HepG2 (cell line): ENCODE data around the gene RASSF10. TPM values are rescaled to one million over a fixed set of nuclear protein-coding genes. Genes with fewer than 3 reads are reported as not detected.

Experiments
- FOSL2 ChIP-seq: sonication (generic); formaldehyde crosslinking; IDR thresholded peaks from 2 replicates; pipeline ENCODE4 v1.4.0; 2020; ENCODE audit warnings: missing genetic modification reagents
- GATAD2A ChIP-seq: IDR thresholded peaks from 2 replicates; pipeline ENCODE4 v1.6.1; 2016
- HHEX ChIP-seq: IDR thresholded peaks from 2 replicates; pipeline ENCODE4 v1.6.1; 2016; ENCODE audit warnings: control low read depth
- IRF1 ChIP-seq: sonication (generic); formaldehyde crosslinking; IDR thresholded peaks from 2 replicates; pipeline ENCODE4 v1.4.0; 2020; ENCODE audit warnings: low read depth, mild to moderate bottlenecking, missing genetic modification reagents
- KLF9 ChIP-seq: IDR thresholded peaks from 2 replicates; pipeline ENCODE4 v1.6.1; 2016; ENCODE audit warnings: low read depth
- MNT ChIP-seq: fragments of 450-650 bp; IDR thresholded peaks from 2 replicates; pipeline ENCODE4 v1.6.1; 2016
- NCOA2 ChIP-seq: sonication (generic); formaldehyde crosslinking; IDR thresholded peaks from 2 replicates; pipeline ENCODE4 v1.8.0; 2022; ENCODE audit warnings: inconsistent platforms
- PPARG ChIP-seq: conservative IDR thresholded peaks from 2 replicates; pipeline ENCODE4 v1.6.1; 2016; ENCODE audit warnings: missing biosample characterization, missing genetic modification reagents
- SP5 ChIP-seq: IDR thresholded peaks from 2 replicates; pipeline ENCODE4 v1.6.1; 2016; ENCODE audit warnings: low read depth, borderline replicate concordance
- TBL1XR1 ChIP-seq: fragments of 150-350 bp; IDR thresholded peaks from 2 replicates; pipeline ENCODE4 v1.6.1; 2014; ENCODE audit warnings: borderline replicate concordance, low read length; ENCODE audit not compliant: partially characterized antibody
- THAP7 ChIP-seq: sonication (generic); formaldehyde crosslinking; IDR thresholded peaks from 2 replicates; pipeline ENCODE4 v1.8.1; 2023; ENCODE audit warnings: mild to moderate bottlenecking, missing genetic modification reagents
- ZBTB25 ChIP-seq: IDR thresholded peaks from 2 replicates; pipeline ENCODE4 v1.6.1; 2018; ENCODE audit warnings: missing genetic modification reagents
- ZBTB38 ChIP-seq: sonication (generic); formaldehyde crosslinking; IDR thresholded peaks from 2 replicates; pipeline ENCODE4 v1.5.1; 2020; ENCODE audit warnings: mild to moderate bottlenecking, missing genetic modification reagents
- ZGPAT ChIP-seq: IDR thresholded peaks from 2 replicates; pipeline ENCODE4 v1.6.1; 2016; ENCODE audit warnings: mild to moderate bottlenecking
- ZNF224 ChIP-seq: sonication (generic); formaldehyde crosslinking; IDR thresholded peaks from 2 replicates; pipeline ENCODE4 v1.5.0; 2020; ENCODE audit warnings: mild to moderate bottlenecking, missing genetic modification reagents
- ZNF264 ChIP-seq: sonication (generic); formaldehyde crosslinking; IDR thresholded peaks from 2 replicates; pipeline ENCODE4 v1.4.0; 2020; ENCODE audit warnings: missing genetic modification reagents
- ZNF614 ChIP-seq: IDR thresholded peaks from 2 replicates; pipeline ENCODE4 v1.6.1; 2018; ENCODE audit warnings: missing biosample characterization, missing genetic modification reagents, inconsistent platforms, borderline replicate concordance
- ZNF691 ChIP-seq: sonication (generic); formaldehyde crosslinking; IDR thresholded peaks from 2 replicates; pipeline ENCODE4 v1.4.0; 2020; ENCODE audit warnings: missing genetic modification reagents, low read depth, mild to moderate bottlenecking, borderline replicate concordance
- ZNF740 ChIP-seq: sonication (generic); formaldehyde crosslinking; IDR thresholded peaks from 2 replicates; pipeline ENCODE4 v1.4.0; 2020; ENCODE audit warnings: missing genetic modification reagents
- ZNF775 ChIP-seq: sonication (generic); formaldehyde crosslinking; IDR thresholded peaks from 2 replicates; pipeline ENCODE4 v1.4.0; 2020; ENCODE audit warnings: missing genetic modification reagents, mild to moderate bottlenecking, moderate library complexity, borderline replicate concordance
- ZNF839 ChIP-seq: sonication (generic); formaldehyde crosslinking; IDR thresholded peaks from 2 replicates; pipeline ENCODE4 v1.4.0; 2020; ENCODE audit warnings: missing genetic modification reagents, mild to moderate bottlenecking, borderline replicate concordance
- polyA plus RNA-seq, 8 experiments: library from polyadenylated mRNA; depleted of rRNA in 3 of 8; stranded (reverse) in 7 of 8; unstranded in 1 of 8; fragments of >200 nt; fragmentation: Illumina TruSeq in 4 of 8; extraction: Trizol in 4 of 8; gene quantifications; 2 replicates each; pipeline versions ENCODE4 v1.2.1 to v1.2.3, GENCODE V29; 2011 to 2016; ENCODE audit warnings: low read depth in 4 of 8, missing spikeins in 1 of 8, mixed read lengths in 1 of 8; ENCODE audit not compliant: insufficient read depth in 1 of 8
- total RNA-seq, 5 experiments: library from RNA; depleted of rRNA; stranded (reverse); fragments of >200 nt; fragmentation: Illumina TruSeq; extraction: Trizol; gene quantifications; 2 replicates each; pipeline ENCODE4 v1.2.3, GENCODE V29; 2016; ENCODE audit warnings: low read depth in 1 of 5

RASSF10 gene
- total and polyA plus RNA-seq, 2 of the 13 experiments (the other 11 are each of a cell fraction or from before 2014, with no cell fraction given), result not detected

GRCh38 chr11:13008061-13008435, 1.1 kb upstream of the RASSF10 start (continued):
- TF ChIP-seq ZNF740 (CRISPR knock-in tag) (no peak), ZNF839 (no peak), NCOA2 (CRISPR knock-in tag) (peak; percentile 90), TBL1XR1 (peak; percentile 51), ZBTB38 (CRISPR knock-in tag) (no peak), ZBTB25 (CRISPR knock-in tag) (no peak), ZNF224 (CRISPR knock-in tag) (no peak), KLF9 (0 out of 2 replicates have a peak, but pooled peaks have one; percentile 32), SP5 (peak; percentile 95), IRF1 (no peak), GATAD2A (CRISPR knock-in tag) (peak; percentile 95), ZGPAT (CRISPR knock-in tag) (peak; percentile 73), THAP7 (CRISPR knock-in tag) (no peak), PPARG (CRISPR knock-in tag) (peak; percentile 58; the same call in 1 of the 2 replicates), ZNF614 (CRISPR knock-in tag) (peak; percentile 73), MNT (no peak), ZNF775 (CRISPR knock-in tag) (no peak), ZNF691 (CRISPR knock-in tag) (no peak), HHEX (0 out of 2 replicates have a peak, but pooled peaks have one; percentile 40), ZNF264 (CRISPR knock-in tag) (0 out of 2 replicates have a peak, but pooled peaks have one; percentile 77), FOSL2 (CRISPR knock-in tag) (peak; percentile 99)
